KBM-7 (cell line): ENCODE data around the gene CCDC121.

Experiments used
- DNase-seq: peaks from one replicate; pipeline ENCODE4 v3.0.0-alpha.2; 2015
- in situ Hi-C: fragments of 300-500 bp; cut with MboI; formaldehyde crosslinking; loops from 2 replicates; pipeline ENCODE4 v1.14.3; 2020; ENCODE audit warnings: low sequenced_read_pairs, low pct_unique_long_range_greater_than_20kb, mixed read lengths

CCDC121 gene

GRCh38 chr2:27587025-27587424 is 41.8 kb downstream of the CCDC121 start:
- DNase-seq: no peak
- in situ Hi-C loops: no loop called here

GRCh38 chr2:27584597-27584996 is 44.2 kb downstream of the CCDC121 start:
- DNase-seq: no peak
- in situ Hi-C loops: no loop called here

GRCh38 chr2:27583390-27583915 is 45.4 kb downstream of the CCDC121 start:
- in situ Hi-C loops: no loop called here
- DNase-seq: no peak

GRCh38 chr2:27582695-27583389 is 46.0 kb downstream of the CCDC121 start, which contains the start of gene ZNF512:
TSS of gene ZNF512 (plus strand) at chr2:27583042. CDS start at chr2:27583113, 71 bp downstream.
- in situ Hi-C loops: no loop called here

GRCh38 chr2:27582129-27582694 is 46.6 kb downstream of the CCDC121 start:
- in situ Hi-C loops: no loop called here
- DNase-seq: peak; percentile 4

More at GRCh38 chr2:27582695-27583389, 46.0 kb downstream of the CCDC121 start, which contains the start of gene ZNF512:
- peak; percentile 98 for DNase-seq

GRCh38 chr2:27581417-27582128 is 47.2 kb downstream of the CCDC121 start:
- in situ Hi-C loops: no loop called here

More at GRCh38 chr2:27581417-27582128, 47.2 kb downstream of the CCDC121 start:
- DNase-seq: no peak
